KBM-7 (cell line): Measurements from ENCODE around the gene CAMK1G.

Source experiments
- DNase-seq: peaks from one replicate; pipeline ENCODE4 v3.0.0-alpha.2; 2015
- in situ Hi-C: fragments of 300-500 bp; cut with MboI; formaldehyde crosslinking; loops from 2 replicates; pipeline ENCODE4 v1.14.3; 2020; ENCODE audit warnings: low sequenced_read_pairs, low pct_unique_long_range_greater_than_20kb, mixed read lengths

The CAMK1G gene

DNA sequence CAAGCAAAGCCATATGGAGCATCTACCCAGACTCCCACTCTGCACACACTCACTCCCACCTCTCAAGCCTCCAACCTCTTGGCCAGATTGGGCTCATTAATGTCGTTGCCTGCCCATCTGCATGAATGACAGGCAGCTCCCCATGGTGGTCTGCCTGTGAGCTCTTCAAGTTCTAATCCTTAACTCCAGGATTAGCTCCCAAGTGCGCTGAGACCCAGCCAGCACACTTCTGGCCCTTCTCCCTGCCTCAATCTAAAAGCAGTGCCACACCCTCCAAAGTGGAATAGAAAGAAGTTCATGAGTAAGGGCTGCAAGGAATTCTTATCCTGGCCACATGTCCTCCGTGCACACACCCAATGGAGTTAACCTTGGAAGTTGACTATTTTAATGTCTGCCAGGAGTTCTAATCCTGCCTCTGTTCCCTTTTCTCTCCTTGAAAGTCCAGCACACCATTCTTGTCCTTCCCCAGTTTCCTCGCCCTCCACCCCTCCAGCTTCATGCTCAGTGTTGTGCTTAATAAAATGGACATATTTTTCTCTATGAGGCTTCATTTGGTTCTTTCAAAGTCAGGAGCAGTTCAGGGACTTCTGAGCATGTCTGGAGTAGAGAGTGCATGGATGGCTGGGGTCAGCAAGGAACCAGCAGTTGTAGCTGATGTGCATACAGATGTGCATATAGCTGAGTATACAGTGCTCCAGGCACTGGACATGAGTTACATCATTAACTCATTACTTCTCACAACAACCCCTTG, 30.1 kb downstream of the CAMK1G start:
- no peak for DNase-seq
- in situ Hi-C loops, result no loop called here

- no peak for DNase-seq
- in situ Hi-C loops, result no loop called here
Measured at GRCh38 chr1:209614151-209614420, 30.6 kb downstream of the CAMK1G start.

DNA sequence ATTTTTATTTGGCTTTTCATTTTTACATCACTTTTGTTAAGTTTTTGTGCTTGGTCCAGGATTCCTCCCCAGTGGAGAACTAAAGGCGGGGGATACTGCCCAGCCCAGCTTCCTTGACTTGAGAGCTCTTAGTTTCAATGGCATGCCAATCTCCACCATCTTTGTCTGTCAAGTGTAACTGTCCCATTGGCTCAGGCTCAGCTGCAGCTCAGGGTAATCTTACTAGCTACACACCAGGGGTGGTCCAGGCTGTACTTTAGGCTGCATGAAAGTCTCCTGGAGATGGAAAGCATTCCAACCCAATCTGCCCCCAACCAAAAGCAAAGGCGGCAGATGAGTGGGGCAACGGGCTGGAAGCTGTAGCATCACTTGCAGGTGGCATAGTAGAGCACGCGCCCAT, 31.4 kb downstream of the CAMK1G start:
- in situ Hi-C loops, result no loop called here
- DNase-seq, result no peak

- DNase-seq, result no peak
- in situ Hi-C loops, result no loop called here
Measured at GRCh38 chr1:209616366-209617046, 33.0 kb downstream of the CAMK1G start.

DNA sequence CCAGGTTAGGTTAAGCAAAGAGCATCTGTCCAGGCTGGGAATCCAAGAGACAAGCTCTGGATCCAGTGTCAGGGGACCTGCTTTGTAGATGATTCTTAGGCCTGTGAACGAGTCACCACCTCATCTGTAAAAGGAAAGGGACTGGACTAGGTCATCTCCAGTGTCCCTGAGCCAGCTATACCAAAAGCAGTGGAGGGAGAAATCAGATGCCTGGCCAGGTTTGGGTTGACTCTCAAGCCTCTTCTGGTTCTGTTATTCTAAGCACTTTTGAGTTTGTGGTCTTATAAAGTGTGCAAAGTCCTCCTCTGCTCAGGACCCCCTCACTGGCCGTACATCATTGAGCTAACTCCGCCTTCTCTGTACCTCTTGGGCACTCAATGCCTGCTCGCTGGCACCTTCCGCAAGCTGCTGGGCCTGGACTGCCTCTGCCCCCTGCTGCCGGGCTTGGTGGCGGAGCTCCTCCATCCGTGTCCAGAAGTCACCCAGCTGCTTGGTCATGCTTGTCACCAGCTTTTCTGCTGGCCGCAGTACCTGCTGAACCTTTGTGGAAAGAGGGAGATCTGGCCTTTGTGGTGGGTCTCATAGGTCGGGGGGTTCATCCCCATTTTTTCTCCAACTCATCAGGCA, 33.6 kb downstream of the CAMK1G start:
- no peak for DNase-seq
- in situ Hi-C loops, result no loop called here

DNA sequence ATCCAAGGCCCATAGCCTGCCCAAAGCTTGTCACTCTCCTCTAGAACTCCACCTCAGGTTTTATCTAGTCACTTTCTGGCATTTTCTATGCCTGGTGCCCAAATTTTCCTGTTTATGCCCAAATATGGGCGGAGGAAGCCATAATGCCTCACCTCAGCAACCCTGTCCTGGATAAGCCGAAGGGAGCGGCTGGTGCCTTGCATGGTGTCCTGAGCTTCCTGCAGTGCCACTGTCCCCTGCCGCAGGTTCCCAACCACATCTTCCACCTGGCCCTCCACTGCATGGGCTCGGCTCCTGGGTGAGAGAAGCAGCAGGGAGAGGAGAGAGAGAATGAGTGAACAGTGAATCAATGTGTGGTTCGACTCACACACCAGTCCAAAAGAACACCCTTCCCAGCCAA, 34.2 kb downstream of the CAMK1G start:
- no peak for DNase-seq
- in situ Hi-C loops, result no loop called here

- no peak for DNase-seq
- in situ Hi-C loops, result no loop called here
Measured at GRCh38 chr1:209618291-209618690, 34.8 kb downstream of the CAMK1G start.

DNA sequence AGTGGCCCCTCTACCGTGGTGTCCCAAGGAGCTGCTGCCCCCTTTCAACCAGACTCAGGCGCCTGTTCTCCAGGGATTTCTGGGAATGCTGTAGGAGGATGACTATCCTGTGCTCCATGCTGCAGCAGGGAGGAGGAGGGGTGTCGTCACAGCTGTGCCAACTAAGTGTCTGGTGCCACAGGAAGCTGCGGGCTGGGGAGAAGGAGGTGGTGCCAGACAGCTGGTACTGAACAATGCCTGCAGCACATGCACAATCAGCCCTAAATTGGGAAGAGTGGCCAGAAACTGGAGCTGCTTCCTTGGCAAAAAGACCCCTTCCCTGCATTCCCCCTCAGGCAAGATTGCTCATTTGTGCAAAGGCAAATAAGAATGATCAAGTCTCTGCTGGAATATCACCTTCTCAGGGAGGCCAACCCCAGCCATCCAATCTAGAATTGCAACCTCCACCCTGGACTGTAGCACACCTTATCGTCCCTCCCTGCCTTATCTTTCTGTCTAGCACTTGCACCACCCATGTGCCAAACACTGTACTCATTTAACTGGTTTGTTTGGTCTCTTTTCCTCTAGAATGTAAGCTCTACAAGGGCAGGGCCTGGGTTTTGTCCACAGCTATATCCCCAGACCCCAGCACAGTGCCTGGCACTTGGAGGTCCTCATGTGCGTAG, 35.4 kb downstream of the CAMK1G start:
- no peak for DNase-seq
- in situ Hi-C loops, result no loop called here

DNA sequence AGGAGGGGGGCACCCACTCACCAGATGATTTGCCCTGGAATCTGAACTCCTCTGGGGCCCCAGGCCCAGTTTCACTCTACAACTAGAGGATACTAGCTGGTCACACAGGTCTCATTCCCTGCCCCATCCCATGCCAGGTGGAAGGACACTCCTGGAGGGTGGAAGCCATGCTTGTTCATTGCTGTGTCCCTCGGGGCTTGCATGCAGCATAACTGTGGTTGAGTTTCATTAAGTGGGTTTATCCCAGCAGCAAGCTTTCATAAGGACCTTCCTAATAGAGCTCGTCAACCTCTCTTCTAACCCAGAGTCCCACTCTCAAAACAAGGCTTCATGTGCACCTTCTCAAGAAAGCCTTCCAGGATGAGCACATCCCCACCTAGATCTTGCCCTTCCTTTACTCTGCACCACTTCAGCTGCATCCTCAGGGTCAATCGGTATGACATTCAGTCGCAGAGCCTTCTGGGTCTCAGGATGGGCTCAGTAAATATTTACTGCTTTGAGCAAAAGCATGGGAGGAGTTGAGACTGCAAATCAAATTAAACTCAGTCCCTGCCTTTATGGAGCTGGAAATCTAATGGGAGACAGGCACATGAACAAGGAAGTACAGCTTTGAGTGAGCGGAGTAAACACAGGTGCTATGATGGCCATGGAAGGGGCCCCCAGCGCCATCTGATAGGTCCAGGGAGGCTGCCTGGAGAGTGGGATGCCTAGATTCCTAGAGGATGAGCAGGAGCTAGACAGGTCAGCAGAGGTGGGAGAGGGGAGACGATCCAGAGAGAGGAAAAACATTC, 36.4 kb downstream of the CAMK1G start:
- no peak for DNase-seq

DNA sequence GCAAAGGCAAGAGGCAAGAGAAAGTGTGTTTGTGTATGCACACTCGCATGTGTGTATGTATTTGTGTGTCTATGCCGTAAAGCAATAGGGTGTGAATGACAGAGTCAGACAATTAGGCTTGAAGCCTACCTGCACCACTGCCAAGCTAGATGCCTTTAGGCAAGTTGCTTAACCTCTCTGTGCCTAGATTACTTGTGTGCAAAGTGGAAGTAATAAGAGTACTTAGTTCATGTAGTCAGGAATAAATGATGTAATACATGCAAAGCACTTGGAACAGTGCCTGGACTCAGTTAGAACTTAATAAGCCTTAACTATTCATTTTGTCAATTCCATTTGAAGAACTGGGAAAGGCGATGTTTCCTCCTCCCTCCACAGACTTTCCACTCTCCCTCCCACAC, 37.0 kb downstream of the CAMK1G start:
- DNase-seq, result no peak
- in situ Hi-C loops, result no loop called here

More for the DNA sequence above, 36.4 kb downstream of the CAMK1G start:
- in situ Hi-C loops, result no loop called here

DNA sequence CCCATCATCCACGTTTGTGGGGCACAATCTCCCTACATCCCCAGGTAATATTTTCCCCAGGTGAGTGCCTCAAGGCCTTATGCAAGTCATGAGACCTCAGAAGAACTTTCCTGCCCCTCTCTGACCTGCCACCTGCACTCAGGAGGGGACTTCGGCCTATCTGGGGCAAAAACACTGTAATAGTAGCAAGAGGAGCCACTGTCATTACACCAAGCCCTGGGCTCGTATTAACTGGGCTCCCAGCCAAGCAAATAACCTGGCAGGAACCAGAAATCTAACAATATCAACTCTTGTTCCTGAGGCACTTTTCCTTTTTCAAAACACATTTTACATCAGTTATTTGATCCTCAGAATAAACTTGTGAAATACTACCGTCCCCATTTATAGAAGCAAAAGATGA, 37.8 kb downstream of the CAMK1G start:
- in situ Hi-C loops, result no loop called here
- DNase-seq, result no peak

- no peak for DNase-seq
- in situ Hi-C loops, result no loop called here
Measured at GRCh38 chr1:209621741-209622655, 38.5 kb downstream of the CAMK1G start.

DNA sequence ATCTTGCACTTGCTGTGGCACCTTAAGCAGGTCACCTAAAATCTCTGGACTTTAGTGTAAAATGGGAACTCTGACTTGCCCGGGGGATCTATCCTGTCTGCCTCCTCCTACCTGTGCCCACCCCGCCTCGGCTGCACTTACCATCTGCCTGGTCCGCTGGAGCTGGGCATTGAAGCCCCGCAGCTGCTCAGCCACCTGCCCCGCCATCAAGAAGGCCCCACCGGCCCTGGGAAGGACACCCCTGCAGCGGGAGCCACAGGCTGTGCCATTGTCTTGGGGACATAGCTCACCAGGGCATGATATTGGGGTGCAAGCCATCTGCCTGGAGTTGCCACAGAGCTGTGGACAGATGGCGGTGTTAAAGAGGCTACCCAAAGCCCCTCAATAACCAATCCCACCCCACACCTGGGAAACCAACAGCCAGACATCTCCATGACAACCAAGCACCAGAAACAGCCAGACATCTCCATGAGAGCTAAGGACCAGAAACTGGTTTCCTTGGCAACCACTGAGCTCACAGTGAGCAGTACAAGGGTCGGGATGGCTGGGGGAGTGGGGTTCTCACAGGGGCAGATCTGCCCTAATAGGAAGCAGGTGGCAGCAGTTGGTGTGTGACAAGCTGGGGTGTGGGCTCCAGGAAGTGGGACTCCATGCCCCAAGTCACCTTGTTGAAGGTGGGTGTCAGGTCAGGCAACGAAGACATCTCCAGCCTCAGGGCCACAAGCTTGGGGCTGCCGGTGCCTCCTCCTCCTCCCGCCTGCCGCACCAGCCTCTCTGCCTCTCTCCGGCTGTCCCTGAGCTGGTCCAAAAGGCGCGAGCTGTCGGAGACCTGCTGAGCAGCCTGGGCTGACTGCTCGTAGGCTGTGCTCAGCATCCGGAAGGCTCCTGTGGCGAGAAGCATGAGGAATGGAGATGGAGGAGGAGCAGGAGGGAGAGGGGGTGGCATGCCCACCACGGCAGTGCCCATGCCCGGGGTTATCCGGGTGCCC, 39.6 kb downstream of the CAMK1G start:
- in situ Hi-C loops, result no loop called here
- no peak for DNase-seq

GRCh38 chr1:209624558-209625549, 41.3 kb downstream of the CAMK1G start:
- DNase-seq, result no peak
- in situ Hi-C loops, result no loop called here

DNA sequence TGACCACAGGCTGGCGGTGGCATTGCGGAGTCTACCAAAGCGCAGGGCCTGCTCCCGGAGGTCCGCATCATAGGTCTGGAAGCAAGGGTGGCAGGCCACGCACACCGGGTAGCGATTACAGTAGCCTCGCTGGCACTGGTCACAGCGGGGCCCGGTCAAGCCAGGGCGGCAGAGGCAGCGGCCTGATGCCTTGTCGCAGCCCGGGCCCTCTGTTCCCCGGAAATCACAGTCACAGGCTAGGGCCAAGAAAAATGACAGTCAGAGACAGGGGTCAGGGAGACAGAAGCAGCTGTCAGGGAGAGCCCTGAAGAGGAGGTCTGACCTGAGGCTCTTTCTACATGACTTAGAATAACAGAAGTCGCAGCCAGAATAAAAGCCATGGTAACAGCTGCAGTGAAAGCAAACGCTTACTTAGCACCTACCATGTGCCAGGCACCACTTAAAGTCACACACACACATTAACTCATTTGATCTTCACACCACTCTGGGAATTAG, 42.3 kb downstream of the CAMK1G start:
- in situ Hi-C loops, result no loop called here
- no peak for DNase-seq

- in situ Hi-C loops, result no loop called here
Measured at GRCh38 chr1:209626346-209627026, 43.0 kb downstream of the CAMK1G start.

More at GRCh38 chr1:209626346-209627026, 43.0 kb downstream of the CAMK1G start:
- no peak for DNase-seq
